ENCODE measurements around the gene ZBTB22.

DNA sequence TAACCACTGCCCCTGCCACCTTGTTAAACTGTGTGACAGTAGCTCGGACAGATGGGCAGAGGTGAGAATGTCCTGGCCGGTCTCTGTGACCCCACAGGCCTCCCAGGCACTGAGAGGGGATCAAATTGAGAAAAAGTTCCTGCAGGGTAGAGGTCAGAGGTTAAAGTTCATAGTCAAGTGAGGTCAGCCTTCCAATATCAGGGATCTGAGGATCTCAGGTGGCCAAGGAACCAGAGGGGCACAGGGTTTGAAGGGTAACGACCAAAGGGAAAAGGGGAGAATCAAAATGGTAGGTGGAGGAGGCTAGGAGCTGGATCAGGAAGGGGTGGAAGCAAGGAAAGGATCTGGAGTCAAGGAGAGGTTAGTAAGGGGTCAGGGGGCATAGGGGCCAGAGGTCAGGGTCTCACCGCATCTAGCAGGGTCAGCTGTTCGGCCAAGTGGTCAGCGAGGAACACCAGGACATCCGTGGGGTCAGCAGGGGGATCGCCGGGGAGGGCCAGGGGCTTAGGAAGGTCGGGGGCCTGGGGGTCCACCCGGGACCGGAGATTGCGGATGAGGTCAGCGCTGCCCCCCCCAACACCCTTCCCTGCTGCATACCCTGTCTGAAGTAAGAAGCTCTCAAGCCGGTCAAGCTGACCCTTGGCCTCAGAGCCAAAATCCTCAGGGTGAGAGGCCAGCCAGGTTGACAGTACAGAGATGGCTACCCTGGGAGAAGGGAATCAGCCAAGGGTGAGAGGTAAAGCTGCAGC lies 21.7 kb downstream of the ZBTB22 start:
- TF ChIP-seq, protein P1, sequence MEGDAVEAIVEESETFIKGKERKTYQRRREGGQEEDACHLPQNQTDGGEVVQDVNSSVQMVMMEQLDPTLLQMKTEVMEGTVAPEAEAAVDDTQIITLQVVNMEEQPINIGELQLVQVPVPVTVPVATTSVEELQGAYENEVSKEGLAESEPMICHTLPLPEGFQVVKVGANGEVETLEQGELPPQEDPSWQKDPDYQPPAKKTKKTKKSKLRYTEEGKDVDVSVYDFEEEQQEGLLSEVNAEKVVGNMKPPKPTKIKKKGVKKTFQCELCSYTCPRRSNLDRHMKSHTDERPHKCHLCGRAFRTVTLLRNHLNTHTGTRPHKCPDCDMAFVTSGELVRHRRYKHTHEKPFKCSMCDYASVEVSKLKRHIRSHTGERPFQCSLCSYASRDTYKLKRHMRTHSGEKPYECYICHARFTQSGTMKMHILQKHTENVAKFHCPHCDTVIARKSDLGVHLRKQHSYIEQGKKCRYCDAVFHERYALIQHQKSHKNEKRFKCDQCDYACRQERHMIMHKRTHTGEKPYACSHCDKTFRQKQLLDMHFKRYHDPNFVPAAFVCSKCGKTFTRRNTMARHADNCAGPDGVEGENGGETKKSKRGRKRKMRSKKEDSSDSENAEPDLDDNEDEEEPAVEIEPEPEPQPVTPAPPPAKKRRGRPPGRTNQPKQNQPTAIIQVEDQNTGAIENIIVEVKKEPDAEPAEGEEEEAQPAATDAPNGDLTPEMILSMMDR (conservative IDR thresholded peaks at IDR 0.05; ENCODE audit: low read length), result no peak
- TF ChIP-seq EZH2phosphoT487 (IDR thresholded peaks at IDR 0.05; ENCODE audit: borderline replicate concordance), result no peak

Data from Loucy (cell line).